Spleen (tissue), 7 donors: ENCODE results near the gene PANK4.

Source experiments
- CTCF ChIP-seq, 11 experiments: fragments of 200-600 bp in 7 of 11; fragments of 450-650 bp in 4 of 11; sonication (generic) in 4 of 11; IDR thresholded peaks in 8 of 11; conservative IDR thresholded peaks in 3 of 11; 1 replicate in 7 of 11; 2 replicates in 4 of 11; pipeline versions ENCODE4 v1.4.0 to v1.8.0; 2016 to 2021; ENCODE audit warnings: antibody characterized with exemption in 11 of 11, inconsistent platforms in 4 of 11, mild to moderate bottlenecking in 1 of 11
- POLR2A ChIP-seq, 3 donors: fragments of 450-650 bp; IDR thresholded peaks; one replicate each; pipeline ENCODE4 v1.5.1; 2017; ENCODE audit warnings: antibody characterized with exemption in 3 of 3, mild to moderate bottlenecking in 1 of 3
- POLR2AphosphoS5 ChIP-seq, 3 donors: sonication (generic); formaldehyde crosslinking; IDR thresholded peaks; one replicate each; pipeline ENCODE4 v1.5.1; 2017; ENCODE audit warnings: antibody characterized with exemption in 3 of 3
- donor health status: DM: no; HTN: no; CAD: no; lungs with moderate emphysema.
- donor health status: DM: no; HTN: no; CAD: no.
- donor health status: DM: no; HTN: no; CAD: no.

DNA sequence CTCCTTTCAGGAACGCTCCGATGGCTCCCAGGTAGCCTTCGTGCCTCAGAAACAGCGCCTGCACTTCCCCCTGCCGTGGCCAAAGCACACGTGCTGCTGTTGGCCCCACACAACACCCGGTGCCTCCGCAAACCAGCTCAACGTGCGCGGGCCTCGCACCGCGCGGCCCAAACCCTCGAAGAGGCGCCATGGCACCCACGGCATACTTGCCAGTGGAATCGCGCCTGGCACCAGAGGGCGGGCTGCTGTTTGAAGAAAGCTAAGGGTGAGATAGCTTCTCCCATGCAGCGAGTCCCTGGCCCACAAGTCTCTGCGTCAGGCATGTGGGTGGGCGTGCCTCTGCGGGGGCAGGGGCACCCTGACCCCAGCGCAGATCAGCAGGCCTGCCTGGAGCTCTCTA lies 7.9 kb downstream of the PANK4 start:
- TF ChIP-seq POLR2A (IDR thresholded peaks at IDR 0.05) (no peak), CTCF (IDR thresholded peaks at IDR 0.05 in 8 of 11, conservative IDR thresholded peaks at IDR 0.05 in 3 of 11) (no peak), POLR2AphosphoS5 (IDR thresholded peaks at IDR 0.05) (peak in 1 of 3 donors; percentile 5)
